OCI-LY3 (cell line): ENCODE measurements around the gene GDPD5.

Experiments
- H2AFZ ChIP-seq: fragments of 200-600, 300-600 bp; shearing (Covaris generic); 2 replicates; pipeline ENCODE4 v1.6.0; 2014; ENCODE audit warnings: antibody characterized with exemption, low read depth, low read length
- H3K27ac ChIP-seq: fragments of 200-600, 300-600 bp; sonication (generic); 2 replicates; pipeline ENCODE4 v1.5.1; 2014; ENCODE audit warnings: mild to moderate bottlenecking, low read length, moderate library complexity, mixed read lengths
- H3K27me3 ChIP-seq: fragments of 200-600, 300-600 bp; sonication (generic); 2 replicates; pipeline ENCODE4 v1.6.1; 2014; ENCODE audit warnings: low read depth, low read length, mixed read lengths
- H3K36me3 ChIP-seq: fragments of 200-600, 300-600 bp; sonication (generic); replicated peaks from 2 replicates; pipeline ENCODE3; 2014; ENCODE audit warnings: low read depth, low read length, mixed read lengths
- H3K4me1 ChIP-seq: fragments of 300-600, 200-600 bp; sonication (generic); 2 replicates; pipeline ENCODE4 v1.6.1; 2014; ENCODE audit warnings: low read length, mixed read lengths
- H3K4me2 ChIP-seq: fragments of 200-600, 300-600 bp; sonication (generic); 2 replicates; pipeline ENCODE4 v1.6.1; 2014; ENCODE audit warnings: low read length, mixed read lengths
- H3K4me3 ChIP-seq: fragments of 300-600, 200-600 bp; sonication (generic); 2 replicates; pipeline ENCODE4 v1.5.1; 2014; ENCODE audit warnings: antibody characterized with exemption, mild to moderate bottlenecking, low read length, moderate library complexity
- H3K79me2 ChIP-seq: fragments of 300-600, 200-600 bp; shearing (Covaris generic); 2 replicates; pipeline ENCODE4 v1.6.1; 2014; ENCODE audit warnings: mild to moderate bottlenecking, low read length, mixed read lengths
- H3K9ac ChIP-seq: fragments of 300-600, 200-600 bp; shearing (Covaris generic); 2 replicates; pipeline ENCODE4 v1.6.0; 2014; ENCODE audit warnings: mild to moderate bottlenecking, low read length, moderate library complexity
- H3K9me3 ChIP-seq: fragments of 200-600, 300-600 bp; shearing (Covaris generic); 2 replicates; pipeline ENCODE4 v1.6.1; 2014; ENCODE audit warnings: low read length, mixed read lengths; ENCODE audit not compliant: insufficient read depth
- H4K20me1 ChIP-seq: fragments of 200-600, 300-600 bp; sonication (generic); 2 replicates; pipeline ENCODE4 v1.6.1; 2016; ENCODE audit warnings: low read length, mixed read lengths; ENCODE audit not compliant: insufficient read depth
- CTCF ChIP-seq: fragments of 200-600, 300-600 bp; sonication (generic); IDR thresholded peaks from 2 replicates; pipeline ENCODE4 v1.5.1; 2014; ENCODE audit warnings: antibody characterized with exemption, low read length, low read depth
- EZH2phosphoT487 ChIP-seq: fragments of 200-600 bp; shearing (Covaris generic); IDR thresholded peaks from 2 replicates; pipeline ENCODE4 v1.6.1; 2018; ENCODE audit warnings: antibody characterized with exemption, mixed run types, low read depth

The GDPD5 gene

GRCh38 chr11:75470476-75471080, 55.2 kb downstream of the GDPD5 start:
- Histone ChIP-seq H4K20me1 (no peaks in the 10 kb centered on the region), H3K9ac (no peak overlapping the region), H3K4me2 (no peak overlapping the region), H3K27ac (no peak overlapping the region), H3K9me3 (no peaks in the 10 kb centered on the region), H3K36me3 (no peaks in the 10 kb centered on the region), H3K27me3 (0 out of 2 replicates have a peak, but pooled peaks cover 4% of the 10 kb centered on the region), H3K79me2 (no peaks in the 10 kb centered on the region), H3K4me1 (peaks cover 16% of the 10 kb centered on the region; the same call in 1 of the 2 replicates), H3K4me3 (no peak overlapping the region), H2AFZ (no peak overlapping the region)
- TF ChIP-seq EZH2phosphoT487, result no peak
- TF ChIP-seq CTCF, result no peak

- Histone ChIP-seq H3K27ac (no peak overlapping the region), H3K4me3 (no peak overlapping the region), H3K9ac (no peak overlapping the region), H4K20me1 (no peaks in the 10 kb centered on the region), H3K4me2 (no peak overlapping the region), H3K79me2 (no peaks in the 10 kb centered on the region), H3K36me3 (no peaks in the 10 kb centered on the region), H2AFZ (no peak overlapping the region), H3K27me3 (0 out of 2 replicates have a peak, but pooled peaks cover 4% of the 10 kb centered on the region), H3K9me3 (no peaks in the 10 kb centered on the region), H3K4me1 (peaks cover 11% of the 10 kb centered on the region; the same call in 1 of the 2 replicates)
- TF ChIP-seq CTCF (no peak), EZH2phosphoT487 (no peak)
Measured at GRCh38 chr11:75469785-75470405, 55.8 kb downstream of the GDPD5 start.

GRCh38 chr11:75468534-75469340, 57.0 kb downstream of the GDPD5 start:
- H3K9me3 ChIP-seq, result no peaks in the 10 kb centered on the region
- no peak overlapping the region for H3K9ac ChIP-seq
- no peaks in the 10 kb centered on the region for H4K20me1 ChIP-seq
- H3K4me3 ChIP-seq, result no peak overlapping the region
- no peak overlapping the region for H2AFZ ChIP-seq
- no peak for TF ChIP-seq CTCF
- TF ChIP-seq EZH2phosphoT487, result no peak
- no peak overlapping the region for H3K4me2 ChIP-seq
- H3K27me3 ChIP-seq, result 0 out of 2 replicates have a peak, but pooled peaks cover 4% of the 10 kb centered on the region
- peaks cover under 1% of the 10 kb centered on the region; the same call in 1 of the 2 replicates for H3K4me1 ChIP-seq
- H3K79me2 ChIP-seq, result no peaks in the 10 kb centered on the region
- no peaks in the 10 kb centered on the region for H3K36me3 ChIP-seq
- no peak overlapping the region for H3K27ac ChIP-seq

GRCh38 chr11:75467881-75468280, 57.9 kb downstream of the GDPD5 start:
- H3K36me3 ChIP-seq, result no peaks in the 10 kb centered on the region
- H3K4me1 ChIP-seq, result no peaks in the 10 kb centered on the region
- H3K9ac ChIP-seq, result no peak overlapping the region
- H3K4me3 ChIP-seq, result no peak overlapping the region
- no peaks in the 10 kb centered on the region for H4K20me1 ChIP-seq
- no peaks in the 10 kb centered on the region for H3K79me2 ChIP-seq
- no peak for TF ChIP-seq EZH2phosphoT487
- no peak for TF ChIP-seq CTCF
- no peak overlapping the region for H2AFZ ChIP-seq
- H3K4me2 ChIP-seq, result no peak overlapping the region
- no peak overlapping the region for H3K27ac ChIP-seq
- no peaks in the 10 kb centered on the region for H3K9me3 ChIP-seq
- H3K27me3 ChIP-seq, result 0 out of 2 replicates have a peak, but pooled peaks cover 4% of the 10 kb centered on the region
